ENCODE results near the gene MORN1.

DNA sequence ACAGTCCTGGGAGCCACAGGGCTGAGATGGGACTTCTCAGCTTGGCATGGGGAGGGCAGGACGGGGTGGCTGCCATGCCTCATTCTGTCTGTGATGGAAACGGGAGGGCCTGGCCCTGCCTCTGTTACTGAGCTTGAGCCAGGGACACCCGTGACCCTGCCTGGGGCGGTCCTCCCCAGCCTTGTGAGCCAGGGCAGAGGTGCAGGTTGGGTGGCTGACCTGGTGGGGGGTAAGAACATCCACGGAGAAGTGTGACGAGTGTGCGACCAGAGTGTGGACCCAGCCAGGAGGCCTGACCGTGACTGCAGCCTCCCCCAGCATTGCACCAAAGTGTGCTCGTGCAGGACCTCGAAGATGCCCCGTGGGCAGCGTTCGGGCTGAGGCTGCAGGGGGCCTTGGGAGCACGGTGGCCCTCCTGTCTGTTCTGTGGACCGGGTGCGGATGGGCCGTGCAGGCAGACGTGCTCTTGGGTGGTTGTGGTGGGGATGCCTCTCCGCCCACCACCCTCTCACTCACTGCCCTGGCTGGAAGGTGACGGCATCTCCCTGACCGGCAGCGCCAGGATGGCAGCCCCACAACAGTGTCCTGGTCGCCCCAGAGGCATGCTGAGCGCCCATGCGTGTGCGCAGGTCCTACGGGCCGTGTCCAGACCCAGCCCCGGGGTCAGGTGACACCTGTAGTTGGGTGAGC, 117.8 kb downstream of the MORN1 start:
- TF ChIP-seq CREB1 (IDR thresholded peaks at IDR 0.05; ENCODE audit: low read depth) = no peak
- no peak for TF ChIP-seq RAD21 (IDR thresholded peaks at IDR 0.05; ENCODE audit: low read depth)
- no peak for TF ChIP-seq YY1 (IDR thresholded peaks at IDR 0.05; ENCODE audit: low read depth)
- no peak for TF ChIP-seq EGR1 (IDR thresholded peaks at IDR 0.05)
- TF ChIP-seq, protein P1, sequence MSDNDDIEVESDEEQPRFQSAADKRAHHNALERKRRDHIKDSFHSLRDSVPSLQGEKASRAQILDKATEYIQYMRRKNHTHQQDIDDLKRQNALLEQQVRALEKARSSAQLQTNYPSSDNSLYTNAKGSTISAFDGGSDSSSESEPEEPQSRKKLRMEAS (IDR thresholded peaks at IDR 0.05) = no peak
